ENCODE results near the gene SDK2. TPM values are rescaled to one million over a fixed set of nuclear protein-coding genes. Genes with fewer than 3 reads are reported as not detected.

SDK2 gene
- total RNA-seq, 4 donors from 2014 or later = 0.18 to 3.3 (median 1.2) TPM

DNA sequence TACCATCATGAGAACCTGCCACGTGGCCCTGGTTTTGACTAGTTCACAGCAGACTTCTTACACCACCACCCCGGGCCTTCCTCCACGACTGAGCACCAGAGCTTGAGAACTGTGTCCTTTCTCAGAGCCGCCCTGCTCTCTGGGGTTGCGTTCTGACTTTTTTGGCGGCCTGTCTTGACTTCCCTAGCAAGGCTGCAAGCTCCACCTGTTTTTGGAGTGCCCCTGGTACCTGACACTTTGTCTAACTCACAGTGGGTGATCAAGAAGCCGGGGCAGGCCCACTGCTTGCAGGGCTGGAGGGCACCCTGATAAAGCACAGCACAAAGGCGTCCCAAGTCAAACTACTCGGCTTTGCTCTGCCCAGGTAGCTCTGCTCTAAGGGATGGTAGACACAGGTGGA lies 154.3 kb downstream of the SDK2 start:
- no peak for TF ChIP-seq POLR2A (IDR thresholded peaks at IDR 0.05)
- TF ChIP-seq, protein P1, sequence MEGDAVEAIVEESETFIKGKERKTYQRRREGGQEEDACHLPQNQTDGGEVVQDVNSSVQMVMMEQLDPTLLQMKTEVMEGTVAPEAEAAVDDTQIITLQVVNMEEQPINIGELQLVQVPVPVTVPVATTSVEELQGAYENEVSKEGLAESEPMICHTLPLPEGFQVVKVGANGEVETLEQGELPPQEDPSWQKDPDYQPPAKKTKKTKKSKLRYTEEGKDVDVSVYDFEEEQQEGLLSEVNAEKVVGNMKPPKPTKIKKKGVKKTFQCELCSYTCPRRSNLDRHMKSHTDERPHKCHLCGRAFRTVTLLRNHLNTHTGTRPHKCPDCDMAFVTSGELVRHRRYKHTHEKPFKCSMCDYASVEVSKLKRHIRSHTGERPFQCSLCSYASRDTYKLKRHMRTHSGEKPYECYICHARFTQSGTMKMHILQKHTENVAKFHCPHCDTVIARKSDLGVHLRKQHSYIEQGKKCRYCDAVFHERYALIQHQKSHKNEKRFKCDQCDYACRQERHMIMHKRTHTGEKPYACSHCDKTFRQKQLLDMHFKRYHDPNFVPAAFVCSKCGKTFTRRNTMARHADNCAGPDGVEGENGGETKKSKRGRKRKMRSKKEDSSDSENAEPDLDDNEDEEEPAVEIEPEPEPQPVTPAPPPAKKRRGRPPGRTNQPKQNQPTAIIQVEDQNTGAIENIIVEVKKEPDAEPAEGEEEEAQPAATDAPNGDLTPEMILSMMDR (IDR thresholded peaks at IDR 0.05) = no peak
- Histone ChIP-seq H3K4me1 (no peaks in the 10 kb centered on the region), H3K27me3 (no peaks in the 10 kb centered on the region), H3K9me3 (no peaks in the 10 kb centered on the region), H3K4me3 (no peak overlapping the region), H3K27ac (no peak overlapping the region), H3K36me3 (no peaks in the 10 kb centered on the region)
- no peak for DNase-seq

DNA sequence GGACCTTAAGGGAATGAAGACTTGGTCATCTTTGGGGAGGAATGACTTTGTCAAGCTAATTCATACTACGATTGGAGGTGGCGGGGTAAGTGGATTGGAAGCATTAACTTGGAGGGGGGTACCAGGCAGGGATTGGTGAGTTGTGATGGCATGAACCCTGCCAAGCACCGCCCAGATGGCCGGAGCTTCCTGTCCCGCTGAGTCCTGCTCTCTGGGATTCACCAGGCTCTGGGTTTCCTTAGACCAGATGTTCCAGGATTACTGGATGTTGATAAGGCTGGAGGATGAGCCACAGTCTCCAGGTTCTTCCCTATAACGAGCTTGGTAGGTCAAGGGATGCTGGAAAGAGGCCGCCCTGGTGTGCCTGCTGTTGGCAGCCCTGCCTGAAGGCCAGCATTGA lies 154.9 kb downstream of the SDK2 start:
- no peak overlapping the region for H3K4me3 ChIP-seq
- H3K27ac ChIP-seq = no peak overlapping the region
- H3K36me3 ChIP-seq = no peaks in the 10 kb centered on the region
- no peaks in the 10 kb centered on the region for H3K4me1 ChIP-seq
- no peak for DNase-seq
- no peak for TF ChIP-seq POLR2A (IDR thresholded peaks at IDR 0.05)
- TF ChIP-seq, protein P1 (IDR thresholded peaks at IDR 0.05) = no peak
- no peaks in the 10 kb centered on the region for H3K27me3 ChIP-seq
- no peaks in the 10 kb centered on the region for H3K9me3 ChIP-seq

DNA sequence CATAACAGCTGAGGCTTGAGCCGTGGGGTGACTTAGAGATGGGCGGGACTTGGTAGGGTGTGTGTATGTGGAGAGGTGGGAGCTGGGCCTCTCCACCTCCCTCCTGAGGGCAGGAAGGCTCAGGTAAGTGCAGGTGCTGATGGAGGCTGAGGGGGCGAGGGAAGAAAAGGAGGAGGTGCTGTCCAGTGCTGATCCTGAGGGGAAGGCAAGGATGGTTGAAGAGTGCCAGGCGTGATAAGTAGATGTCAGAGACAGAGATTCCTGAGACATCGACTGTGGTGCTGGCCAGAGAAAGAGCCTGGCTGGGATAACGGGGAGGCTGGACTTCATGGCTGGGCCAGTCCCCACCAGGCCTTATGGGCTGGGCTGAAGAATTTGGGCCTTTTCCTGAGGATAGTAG lies 159.1 kb downstream of the SDK2 start:
- Histone ChIP-seq H3K27ac (no peak overlapping the region), H3K4me1 (no peaks in the 10 kb centered on the region), H3K4me3 (no peak overlapping the region), H3K9me3 (no peaks in the 10 kb centered on the region), H3K27me3 (no peaks in the 10 kb centered on the region), H3K36me3 (no peaks in the 10 kb centered on the region)
- DNase-seq = no peak
- no peak for TF ChIP-seq POLR2A (IDR thresholded peaks at IDR 0.05)
- TF ChIP-seq, protein P1 (IDR thresholded peaks at IDR 0.05) = no peak

DNA sequence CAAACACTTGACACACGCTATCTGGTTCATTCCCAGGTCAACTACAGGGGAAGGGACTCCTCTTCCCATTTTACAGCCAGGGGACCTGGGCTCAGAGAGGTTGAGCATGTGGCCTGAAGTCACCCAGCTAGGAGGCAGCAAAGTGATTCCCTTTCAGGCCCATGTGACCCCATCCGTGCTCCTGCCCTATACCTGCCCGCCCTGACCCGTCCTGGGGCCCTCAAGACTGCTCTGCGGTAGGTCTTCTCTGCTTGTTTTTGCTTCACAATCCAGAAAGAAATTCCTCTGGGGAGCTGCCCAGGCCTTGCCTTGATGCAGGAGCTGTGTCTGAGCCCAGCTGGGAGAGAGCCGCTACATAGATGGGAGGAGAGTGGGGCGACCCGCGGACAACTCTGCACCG lies 161.4 kb downstream of the SDK2 start:
- H3K27ac ChIP-seq = no peak overlapping the region
- H3K9me3 ChIP-seq = no peaks in the 10 kb centered on the region
- H3K4me3 ChIP-seq = no peak overlapping the region
- no peaks in the 10 kb centered on the region for H3K36me3 ChIP-seq
- H3K27me3 ChIP-seq = no peaks in the 10 kb centered on the region
- H3K4me1 ChIP-seq = no peaks in the 10 kb centered on the region
- no peak for DNase-seq
- TF ChIP-seq, protein P1 (IDR thresholded peaks at IDR 0.05) = no peak
- TF ChIP-seq POLR2A (IDR thresholded peaks at IDR 0.05) = no peak

DNA sequence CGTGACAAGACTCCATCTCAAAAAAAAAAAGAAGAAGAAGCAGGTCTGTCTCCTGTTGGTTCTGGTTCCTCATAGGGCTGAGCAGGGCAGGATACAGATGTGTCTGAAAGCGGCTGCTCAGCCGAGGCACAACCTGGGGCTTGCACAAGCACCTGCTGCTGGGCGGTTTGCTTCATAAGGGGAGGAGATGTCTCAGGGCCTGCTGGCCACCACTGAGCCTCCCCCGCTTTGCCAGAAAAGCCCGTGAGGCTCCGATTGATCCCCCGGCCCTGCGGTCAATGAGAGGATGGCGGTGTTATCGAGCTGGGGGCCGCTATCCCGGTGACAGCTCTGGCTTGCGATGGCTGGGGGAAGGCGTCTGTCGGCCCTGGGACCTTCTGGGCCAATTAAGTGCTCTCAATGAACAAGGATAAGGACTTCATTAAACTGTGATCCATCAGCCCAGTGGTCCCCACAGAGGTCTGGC lies 162.0 kb downstream of the SDK2 start:
- no peaks in the 10 kb centered on the region for H3K9me3 ChIP-seq
- H3K4me3 ChIP-seq = no peak overlapping the region
- no peaks in the 10 kb centered on the region for H3K36me3 ChIP-seq
- no peak for DNase-seq
- no peak overlapping the region for H3K27ac ChIP-seq
- H3K27me3 ChIP-seq = no peaks in the 10 kb centered on the region
- H3K4me1 ChIP-seq = no peaks in the 10 kb centered on the region
- TF ChIP-seq, protein P1 (IDR thresholded peaks at IDR 0.05) = no peak
- TF ChIP-seq POLR2A (IDR thresholded peaks at IDR 0.05) = no peak

DNA sequence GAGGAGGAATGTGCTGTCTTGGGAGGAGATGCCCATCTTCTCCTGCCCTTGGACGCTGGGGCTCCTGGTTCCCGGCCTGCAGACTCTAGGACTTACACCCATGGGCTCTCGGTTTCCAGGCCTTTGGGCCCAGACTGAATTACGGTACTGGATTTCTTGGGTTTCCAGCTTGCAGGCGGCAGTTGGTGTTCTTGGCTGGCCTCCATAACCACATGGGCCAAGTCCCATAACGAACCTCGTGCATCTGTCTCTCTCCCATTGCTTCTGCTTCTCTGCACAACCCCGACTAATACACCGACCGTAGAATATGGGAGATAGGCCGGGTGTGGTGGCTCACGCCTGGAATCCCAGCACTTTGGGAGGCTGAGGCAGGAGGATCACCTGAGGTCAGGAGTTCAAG lies 162.6 kb downstream of the SDK2 start:
- no peaks in the 10 kb centered on the region for H3K27me3 ChIP-seq
- no peak for DNase-seq
- no peaks in the 10 kb centered on the region for H3K9me3 ChIP-seq
- no peak for TF ChIP-seq POLR2A (IDR thresholded peaks at IDR 0.05)
- TF ChIP-seq, protein P1 (IDR thresholded peaks at IDR 0.05) = no peak
- H3K36me3 ChIP-seq = no peaks in the 10 kb centered on the region
- no peaks in the 10 kb centered on the region for H3K4me1 ChIP-seq
- H3K27ac ChIP-seq = no peak overlapping the region
- no peak overlapping the region for H3K4me3 ChIP-seq

Measured in Peyer's patch (tissue), 4 donors.